Measurements from ENCODE around the gene VTI1B. TPM values are rescaled to one million over a fixed set of nuclear protein-coding genes. Genes with fewer than 3 reads are reported as not detected.

Gene VTI1B
- total RNA-seq, 2 donors from 2014 or later, result 118 to 120 TPM

DNA sequence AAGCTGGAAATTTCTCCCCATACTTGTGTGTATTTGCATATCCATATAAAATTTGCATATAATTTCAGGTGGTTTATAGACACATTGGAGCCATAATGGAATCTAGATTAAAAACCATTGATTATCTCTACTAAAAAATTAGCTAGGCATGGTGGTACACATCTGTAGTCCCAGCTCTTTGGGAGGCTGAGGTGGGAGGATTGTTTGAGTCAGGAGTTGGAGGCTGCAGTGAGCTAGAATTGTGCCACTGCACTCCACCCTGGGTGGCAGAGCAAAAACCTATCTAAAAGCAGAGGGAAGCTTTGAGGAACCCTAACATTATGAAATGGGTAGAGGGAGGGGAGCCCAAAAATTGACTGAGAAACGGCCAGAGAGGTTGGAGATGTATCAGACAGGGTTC is 23.7 kb upstream of the VTI1B start:
- H3K36me3 Mint-ChIP-seq (ENCODE audit: low read depth), result peaks cover 2% of the 10 kb centered on the region
- no peak overlapping the region for H3K4me3 ChIP-seq (ENCODE audit: low read length)
- H3K9me3 ChIP-seq (ENCODE audit: control insufficient read depth, low read length), result no peaks in the 10 kb centered on the region
- H3K4me3 Mint-ChIP-seq, result no peak overlapping the region
- H3K9me3 Mint-ChIP-seq, result no peaks in the 10 kb centered on the region
- DNase-seq, result no peak
- WGBS, 2 experiments (ENCODE audit: insufficient coverage in 1 of 2, insufficient read length in 1 of 2), result 86% methylated on average over 1 of the region's 1 CpG; no CpG with 5 or more reads in 1 of the 2 experiments
- TF ChIP-seq, protein P1, sequence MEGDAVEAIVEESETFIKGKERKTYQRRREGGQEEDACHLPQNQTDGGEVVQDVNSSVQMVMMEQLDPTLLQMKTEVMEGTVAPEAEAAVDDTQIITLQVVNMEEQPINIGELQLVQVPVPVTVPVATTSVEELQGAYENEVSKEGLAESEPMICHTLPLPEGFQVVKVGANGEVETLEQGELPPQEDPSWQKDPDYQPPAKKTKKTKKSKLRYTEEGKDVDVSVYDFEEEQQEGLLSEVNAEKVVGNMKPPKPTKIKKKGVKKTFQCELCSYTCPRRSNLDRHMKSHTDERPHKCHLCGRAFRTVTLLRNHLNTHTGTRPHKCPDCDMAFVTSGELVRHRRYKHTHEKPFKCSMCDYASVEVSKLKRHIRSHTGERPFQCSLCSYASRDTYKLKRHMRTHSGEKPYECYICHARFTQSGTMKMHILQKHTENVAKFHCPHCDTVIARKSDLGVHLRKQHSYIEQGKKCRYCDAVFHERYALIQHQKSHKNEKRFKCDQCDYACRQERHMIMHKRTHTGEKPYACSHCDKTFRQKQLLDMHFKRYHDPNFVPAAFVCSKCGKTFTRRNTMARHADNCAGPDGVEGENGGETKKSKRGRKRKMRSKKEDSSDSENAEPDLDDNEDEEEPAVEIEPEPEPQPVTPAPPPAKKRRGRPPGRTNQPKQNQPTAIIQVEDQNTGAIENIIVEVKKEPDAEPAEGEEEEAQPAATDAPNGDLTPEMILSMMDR (conservative IDR thresholded peaks at IDR 0.05), result no peak
- H3K4me1 Mint-ChIP-seq, result peaks cover 3% of the 10 kb centered on the region
- H3K4me1 ChIP-seq (ENCODE audit: control insufficient read depth, insufficient read depth, low read length), result peaks cover 3% of the 10 kb centered on the region
- peaks cover 7% of the 10 kb centered on the region for H3K27me3 ChIP-seq (ENCODE audit: control insufficient read depth, insufficient read depth, low read length, poor library complexity, severe bottlenecking)
- H3K36me3 ChIP-seq (ENCODE audit: control insufficient read depth, insufficient read depth, low read length), result peaks cover 2% of the 10 kb centered on the region
- H3K27ac ChIP-seq (ENCODE audit: low read depth, low read length), result no peak overlapping the region
- H3K27ac Mint-ChIP-seq, result no peak overlapping the region
- H3K27me3 Mint-ChIP-seq (ENCODE audit: insufficient read depth), result peaks cover 8% of the 10 kb centered on the region
- H3K9ac ChIP-seq (ENCODE audit: extremely low read depth, low read length, poor library complexity, severe bottlenecking), result no peak overlapping the region

DNA sequence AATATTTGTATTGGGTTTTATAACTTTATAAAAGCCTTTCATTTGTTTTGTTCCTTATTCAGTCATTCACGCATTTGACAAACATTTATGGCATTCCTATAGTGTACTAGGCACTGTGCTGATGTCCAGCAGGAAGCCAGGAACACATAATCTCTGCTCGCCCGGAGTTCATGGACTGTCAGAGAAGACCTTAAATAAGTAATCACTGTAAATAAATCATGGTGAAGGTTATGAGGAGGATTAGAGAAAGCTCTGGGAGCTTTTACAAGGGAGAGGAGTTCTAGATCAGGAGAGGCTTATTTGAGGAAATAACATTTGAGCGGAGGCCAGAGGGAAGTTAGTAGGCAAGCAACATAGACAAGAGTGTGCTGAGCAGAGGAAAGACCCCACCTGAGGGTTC is 22.6 kb upstream of the VTI1B start:
- Mint-ChIP-seq H3K27me3 (ENCODE audit: insufficient read depth) (peaks cover 8% of the 10 kb centered on the region), H3K4me3 (no peak overlapping the region), H3K27ac (no peak overlapping the region), H3K9me3 (no peaks in the 10 kb centered on the region), H3K36me3 (ENCODE audit: low read depth) (peaks cover 11% of the 10 kb centered on the region), H3K4me1 (peaks cover 5% of the 10 kb centered on the region)
- Histone ChIP-seq H3K9ac (ENCODE audit: extremely low read depth, low read length, poor library complexity, severe bottlenecking) (no peak overlapping the region), H3K4me3 (ENCODE audit: low read length) (no peak overlapping the region), H3K36me3 (ENCODE audit: control insufficient read depth, insufficient read depth, low read length) (peaks cover 11% of the 10 kb centered on the region), H3K4me1 (ENCODE audit: control insufficient read depth, insufficient read depth, low read length) (peaks cover 3% of the 10 kb centered on the region), H3K9me3 (ENCODE audit: control insufficient read depth, low read length) (no peaks in the 10 kb centered on the region), H3K27me3 (ENCODE audit: control insufficient read depth, insufficient read depth, low read length, poor library complexity, severe bottlenecking) (peaks cover 7% of the 10 kb centered on the region), H3K27ac (ENCODE audit: low read depth, low read length) (no peak overlapping the region)
- 95 to 100% methylated on average over 3 to 4 of the region's 4 CpGs for WGBS, 2 experiments (ENCODE audit: insufficient coverage in 1 of 2, insufficient read length in 1 of 2)
- DNase-seq, result no peak
- TF ChIP-seq, protein P1 (conservative IDR thresholded peaks at IDR 0.05), result no peak

DNA sequence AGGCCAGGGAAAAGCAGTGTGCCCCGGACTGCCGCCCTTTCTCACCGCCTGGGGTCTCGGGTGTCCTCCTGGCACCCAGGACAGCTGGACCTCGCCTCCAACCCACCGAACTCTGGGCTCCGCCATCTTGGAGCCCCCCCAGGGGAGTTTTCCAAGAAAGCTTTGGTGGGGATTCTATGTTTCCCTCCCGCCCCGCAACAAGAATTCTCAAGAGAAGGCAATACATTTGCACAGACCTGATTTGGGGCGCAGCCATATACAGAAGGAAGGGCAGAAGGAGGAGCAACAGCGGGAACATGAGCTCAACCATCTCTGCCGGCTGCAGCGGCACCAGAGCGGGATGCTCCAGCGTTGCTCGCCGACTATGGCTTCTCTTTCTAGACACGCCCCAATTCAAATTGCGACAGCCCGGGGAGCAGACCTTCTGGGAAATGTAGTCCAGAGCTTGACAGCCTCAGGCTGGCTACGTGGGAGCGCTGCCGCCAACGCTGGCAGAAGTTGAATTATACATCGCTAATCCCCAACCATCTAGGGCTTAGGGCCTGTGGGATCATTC is 21.0 kb upstream of the VTI1B start, which contains the start of gene RDH11:
RDH11 (minus strand) TSS at position 371 of the 556 bp plus-strand sequence; CDS start at position 310, 61 bp downstream.
- Histone ChIP-seq H3K27me3 (ENCODE audit: control insufficient read depth, insufficient read depth, low read length, poor library complexity, severe bottlenecking) (peaks cover 7% of the 10 kb centered on the region), H3K36me3 (ENCODE audit: control insufficient read depth, insufficient read depth, low read length) (peaks cover 27% of the 10 kb centered on the region), H3K4me1 (ENCODE audit: control insufficient read depth, insufficient read depth, low read length) (peaks cover 3% of the 10 kb centered on the region), H3K9ac (ENCODE audit: extremely low read depth, low read length, poor library complexity, severe bottlenecking) (peak within 1 kb of the TSS; percentile 86), H3K27ac (ENCODE audit: low read depth, low read length) (peak within 1 kb of the TSS; percentile 84), H3K9me3 (ENCODE audit: control insufficient read depth, low read length) (no peaks in the 10 kb centered on the region), H3K4me3 (ENCODE audit: low read length) (peak within 1 kb of the TSS; percentile 100)
- H3K27ac Mint-ChIP-seq, result peak within 1 kb of the TSS; percentile 94
- no peaks in the 10 kb centered on the region for H3K9me3 Mint-ChIP-seq
- peak within 1 kb of the TSS; percentile 88 for H3K4me3 Mint-ChIP-seq
- H3K27me3 Mint-ChIP-seq (ENCODE audit: insufficient read depth), result peaks cover 8% of the 10 kb centered on the region
- peak; percentile 93 for DNase-seq
- peaks cover 27% of the 10 kb centered on the region for H3K36me3 Mint-ChIP-seq (ENCODE audit: low read depth)
- TF ChIP-seq, protein P1 (conservative IDR thresholded peaks at IDR 0.05), result no peak
- 0% methylated on average over 18 to 25 of the region's 25 CpGs for WGBS, 2 experiments (ENCODE audit: insufficient coverage in 1 of 2, insufficient read length in 1 of 2)
- peaks cover 5% of the 10 kb centered on the region for H3K4me1 Mint-ChIP-seq
